Neural progenitor cell (in vitro differentiated cells): ENCODE measurements around the gene AQP6. TPM values are rescaled to one million over a fixed set of nuclear protein-coding genes. Genes with fewer than 3 reads are reported as not detected.

Experiments
- DNase-seq: peaks from one replicate; pipeline ENCODE4 v3.0.0-alpha.2; 2016; ENCODE audit warnings: low spot score
- H2AFZ ChIP-seq: fragments of 200-600 bp; sonication (generic); replicated peaks from 2 replicates; pipeline ENCODE4 v1.6.1; 2016; ENCODE audit warnings: antibody characterized with exemption
- H3F3A ChIP-seq: fragments of 200-600 bp; sonication (generic); 2 replicates; pipeline ENCODE4 v1.6.1; 2016; ENCODE audit warnings: antibody characterized with exemption, low read depth
- H3K27ac ChIP-seq: fragments of 200-600 bp; sonication (generic); 2 replicates; pipeline ENCODE4 v1.5.1; 2016; ENCODE audit warnings: mild to moderate bottlenecking
- H3K27me3 ChIP-seq: fragments of 200-600 bp; sonication (generic); 2 replicates; pipeline ENCODE4 v1.6.1; 2016; ENCODE audit warnings: mild to moderate bottlenecking, moderate library complexity
- H3K36me3 ChIP-seq: fragments of 200-600 bp; sonication (generic); 2 replicates; pipeline ENCODE4 v1.5.1; 2016
- H3K4me1 ChIP-seq: fragments of 200-600 bp; sonication (generic); 2 replicates; pipeline ENCODE4 v1.6.1; 2016; ENCODE audit warnings: mixed run types
- H3K4me2 ChIP-seq: fragments of 200-600 bp; sonication (generic); 2 replicates; pipeline ENCODE4 v1.6.1; 2016
- H3K4me3 ChIP-seq: fragments of 200-600 bp; sonication (generic); 2 replicates; pipeline ENCODE4 v1.5.1; 2016
- H3K79me2 ChIP-seq: fragments of 200-600 bp; sonication (generic); 2 replicates; pipeline ENCODE4 v1.6.1; 2016; ENCODE audit warnings: low read depth
- H3K9ac ChIP-seq: fragments of 200-600 bp; sonication (generic); 2 replicates; pipeline ENCODE4 v1.6.1; 2016
- H3K9me3 ChIP-seq: fragments of 200-600 bp; sonication (generic); 2 replicates; pipeline ENCODE4 v1.5.1; 2016; ENCODE audit warnings: low read depth
- H4K20me1 ChIP-seq: fragments of 200-600 bp; sonication (generic); 2 replicates; pipeline ENCODE4 v1.6.1; 2016; ENCODE audit warnings: low read depth
- H3K27ac Mint-ChIP-seq: 3 replicates; pipeline ENCODE4 v1.8.0; 2021; ENCODE audit warnings: mixed read lengths
- H3K27me3 Mint-ChIP-seq: 2 replicates; pipeline ENCODE4 v1.8.0; 2022; ENCODE audit warnings: low read depth, mild to moderate bottlenecking, inconsistent platforms, moderate library complexity, mixed read lengths; ENCODE audit not compliant: insufficient read depth
- H3K36me3 Mint-ChIP-seq: 3 replicates; pipeline ENCODE4 v1.8.0; 2021; ENCODE audit warnings: mixed read lengths
- H3K4me1 Mint-ChIP-seq: 3 replicates; pipeline ENCODE4 v1.8.0; 2021; ENCODE audit warnings: mixed read lengths
- H3K4me3 Mint-ChIP-seq: 3 replicates; pipeline ENCODE4 v1.8.0; 2021; ENCODE audit warnings: mild to moderate bottlenecking, moderate library complexity, mixed read lengths
- H3K9me3 Mint-ChIP-seq: 3 replicates; pipeline ENCODE4 v1.8.0; 2020; ENCODE audit warnings: mixed read lengths
- CTCF ChIP-seq: fragments of 200-600 bp; sonication (generic); IDR thresholded peaks from 2 replicates; pipeline ENCODE4 v1.5.1; 2017; ENCODE audit warnings: antibody characterized with exemption, mild to moderate bottlenecking
- EZH2 ChIP-seq: fragments of 200-600 bp; sonication (generic); IDR thresholded peaks from 2 replicates; pipeline ENCODE4 v1.6.1; 2017; ENCODE audit warnings: antibody characterized with exemption, mild to moderate bottlenecking, moderate library complexity
- EZH2phosphoT487 ChIP-seq: fragments of 200-600 bp; sonication (generic); IDR thresholded peaks from 2 replicates; pipeline ENCODE4 v1.6.1; 2017; ENCODE audit warnings: antibody characterized with exemption
- total RNA-seq: library from RNA; depleted of rRNA; stranded (reverse); fragments of >200 nt; gene quantifications from 2 replicates; pipeline ENCODE4 v1.2.3, GENCODE V29; 2015; ENCODE audit warnings: low replicate concordance

AQP6 gene
- total RNA-seq, 1 donor from 2014 or later = not detected

GRCh38 chr12:49929581-49929980 is 43.2 kb upstream of the AQP6 start:
- Histone ChIP-seq H3K27ac (no peak overlapping the region), H3K4me2 (no peak overlapping the region), H3K79me2 (no peaks in the 10 kb centered on the region), H3K4me3 (no peak overlapping the region), H2AFZ (no peak overlapping the region), H3K9ac (no peak overlapping the region), H3K9me3 (no peaks in the 10 kb centered on the region), H3K36me3 (no peaks in the 10 kb centered on the region), H3F3A (no peaks in the 10 kb centered on the region), H3K27me3 (no peaks in the 10 kb centered on the region), H4K20me1 (no peaks in the 10 kb centered on the region), H3K4me1 (no peaks in the 10 kb centered on the region)
- TF ChIP-seq EZH2phosphoT487 (no peak), CTCF (no peak), EZH2 (no peak)
- Mint-ChIP-seq H3K4me1 (peaks cover 12% of the 10 kb centered on the region), H3K27ac (peak overlapping the region; percentile 12), H3K27me3 (peaks cover 12% of the 10 kb centered on the region), H3K36me3 (no peaks in the 10 kb centered on the region), H3K4me3 (no peak overlapping the region), H3K9me3 (peaks cover 2% of the 10 kb centered on the region)
- no peak for DNase-seq

GRCh38 chr12:49930515-49931288 is 42.0 kb upstream of the AQP6 start:
- H3K79me2 ChIP-seq = no peaks in the 10 kb centered on the region
- no peak overlapping the region for H3K9ac ChIP-seq
- no peak overlapping the region for H2AFZ ChIP-seq
- H3K4me2 ChIP-seq = no peak overlapping the region
- no peak overlapping the region for H3K27ac ChIP-seq
- H3K27me3 Mint-ChIP-seq = peaks cover 5% of the 10 kb centered on the region
- H3K9me3 Mint-ChIP-seq = peaks cover 5% of the 10 kb centered on the region
- H3K27ac Mint-ChIP-seq = no peak overlapping the region
- H3K4me3 Mint-ChIP-seq = no peak overlapping the region
- no peaks in the 10 kb centered on the region for H4K20me1 ChIP-seq
- H3K36me3 Mint-ChIP-seq = no peaks in the 10 kb centered on the region
- no peaks in the 10 kb centered on the region for H3K4me1 ChIP-seq
- no peaks in the 10 kb centered on the region for H3K36me3 ChIP-seq
- peaks cover 5% of the 10 kb centered on the region for H3K4me1 Mint-ChIP-seq
- H3K4me3 ChIP-seq = no peak overlapping the region
- H3F3A ChIP-seq = no peaks in the 10 kb centered on the region
- no peak for DNase-seq
- H3K27me3 ChIP-seq = no peaks in the 10 kb centered on the region
- TF ChIP-seq EZH2 (no peak), EZH2phosphoT487 (no peak), CTCF (no peak)
- H3K9me3 ChIP-seq = no peaks in the 10 kb centered on the region

- Histone ChIP-seq H2AFZ (no peak overlapping the region), H4K20me1 (no peaks in the 10 kb centered on the region)
- no peak overlapping the region for H3K27ac Mint-ChIP-seq
These were observed 40.7 kb upstream of the AQP6 start for GRCh38 chr12:49932023-49932422.

More at GRCh38 chr12:49932023-49932422, 40.7 kb upstream of the AQP6 start:
- peaks cover 4% of the 10 kb centered on the region for H3K27me3 Mint-ChIP-seq
- H3K9me3 ChIP-seq = no peaks in the 10 kb centered on the region
- H3K4me3 Mint-ChIP-seq = no peak overlapping the region
- no peaks in the 10 kb centered on the region for H3K79me2 ChIP-seq
- H3K36me3 Mint-ChIP-seq = no peaks in the 10 kb centered on the region
- no peak overlapping the region for H3K4me2 ChIP-seq
- no peaks in the 10 kb centered on the region for H3K36me3 ChIP-seq
- peaks cover 5% of the 10 kb centered on the region for H3K4me1 Mint-ChIP-seq
- no peaks in the 10 kb centered on the region for H3K27me3 ChIP-seq
- H3K4me1 ChIP-seq = no peaks in the 10 kb centered on the region
- H3K4me3 ChIP-seq = no peak overlapping the region
- no peak for DNase-seq
- no peak overlapping the region for H3K9ac ChIP-seq
- no peak overlapping the region for H3K27ac ChIP-seq
- TF ChIP-seq EZH2phosphoT487 (no peak), EZH2 (no peak), CTCF (no peak)
- no peaks in the 10 kb centered on the region for H3F3A ChIP-seq
- peaks cover 5% of the 10 kb centered on the region for H3K9me3 Mint-ChIP-seq
